Keratinocyte (primary cell): Measurements from ENCODE around the gene ANHX. TPM values are rescaled to one million over a fixed set of nuclear protein-coding genes. Genes with fewer than 3 reads are reported as not detected.

ENCODE experiments used
- DNase-seq: peaks from one replicate; pipeline ENCODE4 v3.0.0-alpha.2; 2011; ENCODE audit warnings: low read depth, missing footprints, low spot score
- FAIRE-seq: peaks from 2 replicates; lab custom pipeline; 2011; peaks lifted over from hg19 to GRCh38; lab: Jason Lieb, UNC
- H2AFZ ChIP-seq: 2 replicates; pipeline ENCODE4 v1.6.0; 2012; ENCODE audit warnings: low read length, control low read depth, inconsistent platforms; ENCODE audit not compliant: control insufficient read depth
- H3K27ac ChIP-seq: 2 replicates; pipeline ENCODE4 v1.5.1; 2011; ENCODE audit warnings: low read length; ENCODE audit not compliant: control insufficient read depth, insufficient read depth
- H3K27me3 ChIP-seq: 3 replicates; pipeline ENCODE4 v1.6.0; 2011; ENCODE audit warnings: low read length; ENCODE audit not compliant: control insufficient read depth, insufficient read depth; ENCODE audit errors: extremely low read depth
- H3K36me3 ChIP-seq, 2 experiments: 2 replicates in 1 of 2; 3 replicates in 1 of 2; pipeline ENCODE4 v1.5.1; 2011; ENCODE audit warnings: low read length in 2 of 2, mild to moderate bottlenecking in 1 of 2; ENCODE audit not compliant: control insufficient read depth in 2 of 2, insufficient read depth in 2 of 2; ENCODE audit errors: extremely low read depth in 1 of 2
- H3K4me1 ChIP-seq: 3 replicates; pipeline ENCODE4 v1.5.1; 2011; ENCODE audit warnings: low read length; ENCODE audit not compliant: control insufficient read depth, insufficient read depth; ENCODE audit errors: extremely low read depth
- H3K4me2 ChIP-seq: 3 replicates; pipeline ENCODE4 v1.6.0; 2011; ENCODE audit warnings: low read depth, low read length; ENCODE audit not compliant: control insufficient read depth, insufficient read depth; ENCODE audit errors: extremely low read depth
- H3K4me3 ChIP-seq, 3 experiments: fragments of 200-600 bp in 1 of 3; sonication (generic) in 1 of 3; 2 replicates in 2 of 3; 3 replicates in 1 of 3; pipeline ENCODE4 v1.5.1; 2011 to 2016; ENCODE audit warnings: low read length in 3 of 3, mild to moderate bottlenecking in 3 of 3, control low read depth in 2 of 3, inconsistent platforms in 1 of 3, low read depth in 1 of 3, mixed read lengths in 1 of 3, mixed run types in 1 of 3, moderate library complexity in 1 of 3; ENCODE audit not compliant: control insufficient read depth in 2 of 3, insufficient read depth in 2 of 3; ENCODE audit errors: extremely low read depth in 1 of 3
- H3K79me2 ChIP-seq: 2 replicates; pipeline ENCODE4 v1.6.0; 2012; ENCODE audit warnings: low read length; ENCODE audit not compliant: control insufficient read depth, insufficient read depth
- H3K9ac ChIP-seq: 3 replicates; pipeline ENCODE4 v1.6.0; 2011; ENCODE audit warnings: low read length; ENCODE audit not compliant: control insufficient read depth, insufficient read depth; ENCODE audit errors: extremely low read depth
- H3K9me1 ChIP-seq: 3 replicates; pipeline ENCODE4 v1.6.0; 2011; ENCODE audit warnings: low read length; ENCODE audit not compliant: control insufficient read depth, insufficient read depth; ENCODE audit errors: extremely low read depth
- H3K9me3 ChIP-seq: 2 replicates; pipeline ENCODE4 v1.5.1; 2012; ENCODE audit warnings: low read depth, low read length; ENCODE audit not compliant: control insufficient read depth
- H4K20me1 ChIP-seq: 3 replicates; pipeline ENCODE4 v1.6.0; 2011; ENCODE audit warnings: low read length; ENCODE audit not compliant: control insufficient read depth, insufficient read depth; ENCODE audit errors: extremely low read depth
- EZH2 ChIP-seq: IDR thresholded peaks from one replicate; pipeline ENCODE4 v1.6.1; 2012; ENCODE audit warnings: inconsistent platforms, mild to moderate bottlenecking, low read length, moderate library complexity
- dilution Hi-C: fragments of 300-500 bp; cut with MboI; formaldehyde crosslinking; loops from one replicate; pipeline ENCODE4 v1.7.0; 2020; ENCODE audit warnings: low sequenced_read_pairs; ENCODE audit not compliant: extremely low pct_ligation_motif_present
- polyA plus RNA-seq, 5 experiments: library from polyadenylated mRNA; depleted of rRNA in 3 of 5; stranded (reverse) in 3 of 5; stranded (forward) in 1 of 5; unstranded in 1 of 5; fragments of >200 nt; gene quantifications; 1 replicate in 1 of 5; 2 replicates in 3 of 5; 3 replicates in 1 of 5; pipeline versions ENCODE4 v1.2.1 to v1.2.3, GENCODE V29; 2011 to 2012; ENCODE audit warnings: missing spikeins in 2 of 5, low read depth in 1 of 5, low replicate concordance in 1 of 5
- TF ChIP-seq, protein P1 (sequence below), 3 experiments: IDR thresholded peaks in 1 of 3; conservative IDR thresholded peaks in 1 of 3; optimal IDR thresholded peaks in 1 of 3; 2 replicates in 2 of 3; 3 replicates in 1 of 3; pipeline versions ENCODE3 to v1.5.1; 2011; ENCODE audit warnings: low read length in 3 of 3, mild to moderate bottlenecking in 3 of 3, moderate library complexity in 2 of 3, control low read depth in 1 of 3, inconsistent platforms in 1 of 3; ENCODE audit not compliant: insufficient read depth in 2 of 3; ENCODE audit errors: extremely low read depth in 1 of 3

The ANHX gene
- polyA plus RNA-seq, 1 donor (not counting 4 experiments of a cell fraction or from before 2014, with no cell fraction given), result not detected

DNA sequence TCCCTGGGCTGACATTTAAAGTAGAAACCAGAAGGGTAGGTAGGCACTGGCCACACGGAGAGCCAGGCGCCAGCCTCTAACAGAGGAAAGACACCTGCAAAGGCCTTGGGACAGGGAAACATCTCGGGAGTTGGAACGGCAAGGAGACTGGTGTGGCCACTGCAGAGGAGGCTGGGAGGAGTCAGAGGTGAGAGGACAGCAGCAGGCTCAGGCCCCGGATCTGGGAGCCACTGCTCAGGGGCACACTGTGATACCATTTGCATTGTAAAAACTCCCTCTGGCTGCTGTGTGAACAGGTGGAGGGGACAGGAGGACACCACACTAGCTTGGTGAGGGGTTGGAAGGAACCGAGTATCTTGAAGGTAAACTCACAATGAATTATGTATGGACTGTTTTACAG is 2.7 kb downstream of the ANHX start:
- Histone ChIP-seq H3K9ac (no peak overlapping the region), H3K9me3 (peaks cover 16% of the 10 kb centered on the region), H3K4me2 (no peak overlapping the region), H4K20me1 (no peaks in the 10 kb centered on the region), H3K79me2 (no peaks in the 10 kb centered on the region), H3K27ac (no peak overlapping the region), H3K9me1 (no peaks in the 10 kb centered on the region), H3K4me1 (no peaks in the 10 kb centered on the region), H3K4me3 (no peak overlapping the region), H3K27me3 (no peaks in the 10 kb centered on the region), H2AFZ (no peak overlapping the region), H3K36me3 (no peaks in the 10 kb centered on the region)
- FAIRE-seq, result no peak
- DNase-seq, result no peak
- TF ChIP-seq, protein P1, sequence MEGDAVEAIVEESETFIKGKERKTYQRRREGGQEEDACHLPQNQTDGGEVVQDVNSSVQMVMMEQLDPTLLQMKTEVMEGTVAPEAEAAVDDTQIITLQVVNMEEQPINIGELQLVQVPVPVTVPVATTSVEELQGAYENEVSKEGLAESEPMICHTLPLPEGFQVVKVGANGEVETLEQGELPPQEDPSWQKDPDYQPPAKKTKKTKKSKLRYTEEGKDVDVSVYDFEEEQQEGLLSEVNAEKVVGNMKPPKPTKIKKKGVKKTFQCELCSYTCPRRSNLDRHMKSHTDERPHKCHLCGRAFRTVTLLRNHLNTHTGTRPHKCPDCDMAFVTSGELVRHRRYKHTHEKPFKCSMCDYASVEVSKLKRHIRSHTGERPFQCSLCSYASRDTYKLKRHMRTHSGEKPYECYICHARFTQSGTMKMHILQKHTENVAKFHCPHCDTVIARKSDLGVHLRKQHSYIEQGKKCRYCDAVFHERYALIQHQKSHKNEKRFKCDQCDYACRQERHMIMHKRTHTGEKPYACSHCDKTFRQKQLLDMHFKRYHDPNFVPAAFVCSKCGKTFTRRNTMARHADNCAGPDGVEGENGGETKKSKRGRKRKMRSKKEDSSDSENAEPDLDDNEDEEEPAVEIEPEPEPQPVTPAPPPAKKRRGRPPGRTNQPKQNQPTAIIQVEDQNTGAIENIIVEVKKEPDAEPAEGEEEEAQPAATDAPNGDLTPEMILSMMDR (optimal IDR thresholded peaks at IDR 0.05 in 1 of 3, IDR thresholded peaks at IDR 0.05 in 1 of 3, conservative IDR thresholded peaks at IDR 0.05 in 1 of 3; ENCODE audit: extremely low read depth in 1 of 3, insufficient read depth in 2 of 3, low read length in 3 of 3), result no peak
- TF ChIP-seq EZH2, result no peak
- dilution Hi-C loops, result no loop called here

GRCh38 chr12:133231001-133231400 is 4.7 kb downstream of the ANHX start:
- no peaks in the 10 kb centered on the region for H3K9me1 ChIP-seq
- no peaks in the 10 kb centered on the region for H3K27me3 ChIP-seq
- H3K36me3 ChIP-seq, result no peaks in the 10 kb centered on the region
- H3K27ac ChIP-seq, result no peak overlapping the region
- no peak overlapping the region for H3K4me2 ChIP-seq
- FAIRE-seq, result no peak
- no peak overlapping the region for H3K9ac ChIP-seq
- DNase-seq, result no peak
- dilution Hi-C loops, result no loop called here
- H3K79me2 ChIP-seq, result no peaks in the 10 kb centered on the region
- H3K9me3 ChIP-seq, result peaks cover 24% of the 10 kb centered on the region
- no peak overlapping the region for H2AFZ ChIP-seq
- H3K4me1 ChIP-seq, result no peaks in the 10 kb centered on the region
- H4K20me1 ChIP-seq, result no peaks in the 10 kb centered on the region
- H3K4me3 ChIP-seq, result no peak overlapping the region
- TF ChIP-seq, protein P1 (optimal IDR thresholded peaks at IDR 0.05 in 1 of 3, IDR thresholded peaks at IDR 0.05 in 1 of 3, conservative IDR thresholded peaks at IDR 0.05 in 1 of 3; ENCODE audit: extremely low read depth in 1 of 3, insufficient read depth in 2 of 3, low read length in 3 of 3), result no peak
- TF ChIP-seq EZH2, result no peak
